CD4-positive, alpha-beta T cell treated with Interleukin-4 for 1 hour (primary cell): ENCODE results near the gene MYH15.

Source experiments
- DNase-seq, 2 donors: peaks; one replicate each; pipeline ENCODE4 v3.0.0-alpha.2; 2020 to 2022

MYH15 gene

GRCh38 chr3:108410531-108410984 is 99.8 kb downstream of the MYH15 start:
- DNase-seq: no peak

- no peak for DNase-seq
Observed at GRCh38 chr3:108409800-108410178, 100.6 kb downstream of the MYH15 start.

- DNase-seq: no peak
Observed at GRCh38 chr3:108408883-108409799, 101.3 kb downstream of the MYH15 start.

- no peak for DNase-seq
Observed at GRCh38 chr3:108407886-108408285, 102.5 kb downstream of the MYH15 start.

- DNase-seq: peak; percentile 14 to 71
Observed at GRCh38 chr3:108406661-108407206, 103.7 kb downstream of the MYH15 start.

GRCh38 chr3:108406063-108406660 is 104.2 kb downstream of the MYH15 start:
- DNase-seq: no peak

- no peak for DNase-seq
Observed at GRCh38 chr3:108404368-108404767, 106.0 kb downstream of the MYH15 start.

GRCh38 chr3:108403686-108404345 is 106.6 kb downstream of the MYH15 start:
- DNase-seq: no peak

- DNase-seq: no peak
Observed at GRCh38 chr3:108403198-108403597, 107.2 kb downstream of the MYH15 start.

GRCh38 chr3:108401836-108402235 is 108.6 kb downstream of the MYH15 start:
- DNase-seq: no peak

- no peak for DNase-seq
Observed at GRCh38 chr3:108398510-108398909, 111.9 kb downstream of the MYH15 start.

GRCh38 chr3:108396336-108396735 is 114.1 kb downstream of the MYH15 start:
- DNase-seq: no peak

- DNase-seq: no peak
Observed at GRCh38 chr3:108394563-108394962, 115.8 kb downstream of the MYH15 start.

GRCh38 chr3:108394016-108394415 is 116.4 kb downstream of the MYH15 start:
- DNase-seq: no peak

GRCh38 chr3:108393128-108393900 is 117.1 kb downstream of the MYH15 start:
- no peak for DNase-seq

- no peak for DNase-seq
Observed at GRCh38 chr3:108391917-108392593, 118.3 kb downstream of the MYH15 start.

- DNase-seq: no peak
Observed at GRCh38 chr3:108389372-108389771, 121.0 kb downstream of the MYH15 start.

- DNase-seq: no peak
Observed at GRCh38 chr3:108388136-108389132, 122.0 kb downstream of the MYH15 start.

GRCh38 chr3:108387063-108387462 is 123.3 kb downstream of the MYH15 start:
- DNase-seq: no peak

- DNase-seq: no peak
Observed at GRCh38 chr3:108383306-108383705, 127.1 kb downstream of the MYH15 start.
